GM18907 (cell line): ENCODE measurements around the gene ABCG4.
"Not testable (repeated sequence)": the region's sequence is repeated elsewhere in the genome, so short reads cannot be mapped to it uniquely, and the experiment has no call there.

ENCODE experiments used
- ATAC-seq: cut with Tn5 transposase; IDR thresholded peaks from one replicate; pipeline ENCODE4 v1.9.1; 2021; ENCODE audit warnings: mild to moderate bottlenecking, moderate library complexity; ENCODE audit not compliant: unreplicated experiment

Gene ABCG4

GRCh38 chr11:119152604-119153003 is 3.8 kb downstream of the ABCG4 start:
- no peak for ATAC-seq

- ATAC-seq: no peak
Observed at GRCh38 chr11:119153049-119153818, 4.4 kb downstream of the ABCG4 start.

- no peak for ATAC-seq
Observed at GRCh38 chr11:119154178-119154577, 5.3 kb downstream of the ABCG4 start.

DNA sequence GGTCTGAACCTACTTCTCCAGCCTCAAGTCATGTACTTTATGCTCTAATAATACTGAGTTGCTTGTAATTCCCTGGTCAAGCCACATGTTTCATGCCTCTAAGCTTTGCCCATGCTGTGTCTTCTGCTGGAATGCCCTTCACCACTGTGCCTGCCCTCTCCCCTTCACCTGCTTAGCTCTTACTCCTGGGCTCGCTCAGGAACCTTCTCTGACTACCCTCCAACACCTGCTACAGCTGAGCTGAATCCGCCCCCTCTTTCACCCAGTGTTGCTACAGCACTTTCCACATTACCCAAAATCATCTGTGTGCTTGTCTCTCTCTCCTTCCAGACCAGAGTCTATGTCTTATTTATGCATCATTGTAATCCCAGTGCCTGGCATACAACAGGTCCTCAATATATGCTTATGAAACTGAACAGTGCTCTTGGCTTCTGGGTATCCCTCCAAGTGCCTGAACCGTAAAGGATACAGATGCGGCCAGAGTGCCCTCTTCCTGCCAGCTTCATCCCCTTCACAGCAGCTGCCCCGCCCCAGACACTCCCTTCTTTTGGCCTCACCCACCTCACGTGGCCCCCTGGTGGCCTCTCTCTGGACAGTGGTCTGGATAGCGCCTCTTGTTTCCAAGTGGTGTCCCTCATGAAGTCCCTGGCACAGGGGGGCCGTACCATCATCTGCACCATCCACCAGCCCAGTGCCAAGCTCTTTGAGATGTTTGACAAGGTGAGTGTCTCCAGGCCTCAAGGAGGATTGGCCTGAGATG is 7.1 kb downstream of the ABCG4 start:
- ATAC-seq: no peak

DNA sequence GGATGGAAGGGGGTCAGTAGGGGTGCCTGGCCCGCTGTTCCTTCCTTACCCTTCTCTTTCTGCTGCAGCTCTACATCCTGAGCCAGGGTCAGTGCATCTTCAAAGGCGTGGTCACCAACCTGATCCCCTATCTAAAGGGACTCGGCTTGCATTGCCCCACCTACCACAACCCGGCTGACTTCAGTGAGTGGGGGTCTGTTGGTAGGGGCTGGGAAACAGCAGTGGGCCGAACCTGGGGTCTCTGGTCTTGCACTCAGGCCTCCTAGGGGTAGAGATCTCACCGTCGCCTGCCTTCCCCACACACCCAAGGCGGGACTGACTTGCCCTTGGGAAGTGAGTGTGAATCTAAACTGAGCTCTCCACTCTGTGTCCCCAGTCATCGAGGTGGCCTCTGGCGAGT is 7.6 kb downstream of the ABCG4 start:
- no peak for ATAC-seq

GRCh38 chr11:119157063-119157462 is 8.2 kb downstream of the ABCG4 start:
- ATAC-seq: no peak

DNA sequence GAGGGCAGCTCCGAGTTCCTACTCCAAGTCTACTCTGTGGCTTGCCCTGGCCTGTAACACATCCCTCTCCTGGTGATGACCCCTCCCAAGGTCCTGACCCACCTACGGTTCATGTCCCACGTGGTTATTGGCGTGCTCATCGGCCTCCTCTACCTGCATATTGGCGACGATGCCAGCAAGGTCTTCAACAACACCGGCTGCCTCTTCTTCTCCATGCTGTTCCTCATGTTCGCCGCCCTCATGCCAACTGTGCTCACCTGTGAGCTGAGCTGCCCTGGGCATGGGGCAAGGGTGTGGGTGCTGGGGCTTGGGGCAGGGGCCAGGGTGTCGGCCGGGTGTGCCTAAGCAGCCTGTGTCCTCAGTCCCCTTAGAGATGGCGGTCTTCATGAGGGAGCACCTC is 9.6 kb downstream of the ABCG4 start:
- ATAC-seq: no peak

- no peak for ATAC-seq
Observed at GRCh38 chr11:119160151-119160550, 11.3 kb downstream of the ABCG4 start.

GRCh38 chr11:119161871-119162270 is 13.0 kb downstream of the ABCG4 start:
- ATAC-seq: no peak

- no peak for ATAC-seq
Observed at GRCh38 chr11:119166368-119167076, 17.7 kb downstream of the ABCG4 start.

- ATAC-seq: not testable (repeated sequence)
Observed at GRCh38 chr11:119167077-119167458, 18.2 kb downstream of the ABCG4 start.

- ATAC-seq: no peak
Observed at GRCh38 chr11:119167933-119168332, 19.1 kb downstream of the ABCG4 start.

DNA sequence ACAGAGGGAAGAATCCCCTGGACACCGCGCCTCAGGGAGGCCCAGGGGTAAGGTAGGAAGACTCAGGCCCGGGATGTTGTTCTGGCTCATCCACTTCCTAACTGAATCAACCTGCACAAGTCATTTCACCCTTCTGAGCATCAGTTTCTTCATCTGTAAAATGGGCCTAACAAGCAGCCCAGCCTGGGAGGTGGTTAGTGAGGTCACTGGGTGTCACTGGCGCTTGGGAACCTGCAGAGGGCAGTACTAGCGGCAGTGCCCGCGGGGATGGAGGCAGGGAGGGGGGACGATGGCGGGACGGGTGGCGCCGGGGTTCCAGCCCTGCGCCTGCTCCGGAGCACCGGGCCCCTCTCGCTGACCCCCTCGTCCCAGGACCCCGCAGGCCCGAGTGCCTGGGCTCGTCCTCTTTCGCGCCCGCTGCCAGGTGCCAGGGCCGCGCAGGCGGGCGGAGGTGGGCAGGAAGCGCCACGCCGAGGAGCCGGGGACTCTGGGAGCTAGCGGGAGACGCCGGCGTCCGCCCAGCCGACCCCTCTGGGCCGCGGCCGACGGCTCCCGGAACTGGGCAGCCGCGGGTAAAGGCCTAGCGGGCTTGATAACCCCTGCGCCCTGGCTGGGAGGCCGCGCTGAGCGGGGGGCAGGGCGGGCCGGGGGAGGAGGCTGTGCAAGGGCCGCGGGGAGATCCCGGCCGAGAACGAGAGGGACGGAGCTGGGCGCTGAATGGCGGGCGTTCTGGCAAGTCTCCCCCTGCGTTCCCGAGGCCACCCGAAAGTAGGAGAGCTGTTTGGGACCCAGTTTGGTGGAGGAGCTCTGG is 19.8 kb downstream of the ABCG4 start, which contains the start of gene NLRX1:
TSS of gene NLRX1 (plus strand) at position 255 of the 811 bp plus-strand sequence. CDS start 2,679 bp downstream, outside the sequence.
- ATAC-seq: peak; percentile 88

- ATAC-seq: peak; percentile 25
Observed at GRCh38 chr11:119169282-119169719, 20.4 kb downstream of the ABCG4 start.

DNA sequence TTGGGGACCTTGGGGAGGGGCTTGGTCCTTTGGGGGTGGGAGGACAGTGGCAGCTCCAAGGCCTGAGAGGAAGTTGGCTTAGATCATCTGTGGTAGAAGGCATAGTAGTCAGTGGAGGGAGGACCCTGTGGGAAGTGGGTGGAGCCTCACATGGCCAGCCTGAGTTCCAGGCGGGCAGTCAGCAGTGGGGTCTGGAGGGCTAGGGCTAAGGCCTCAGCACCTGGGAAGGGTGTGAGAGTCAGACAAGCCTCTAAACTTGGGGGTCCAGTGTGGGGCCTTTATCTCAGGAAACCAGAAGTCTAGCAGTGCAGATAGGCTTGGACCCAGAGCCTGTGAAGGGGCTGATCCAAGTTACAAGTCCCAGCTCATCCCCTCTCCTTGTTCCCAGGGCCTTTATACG is 23.7 kb downstream of the ABCG4 start:
- no peak for ATAC-seq

DNA sequence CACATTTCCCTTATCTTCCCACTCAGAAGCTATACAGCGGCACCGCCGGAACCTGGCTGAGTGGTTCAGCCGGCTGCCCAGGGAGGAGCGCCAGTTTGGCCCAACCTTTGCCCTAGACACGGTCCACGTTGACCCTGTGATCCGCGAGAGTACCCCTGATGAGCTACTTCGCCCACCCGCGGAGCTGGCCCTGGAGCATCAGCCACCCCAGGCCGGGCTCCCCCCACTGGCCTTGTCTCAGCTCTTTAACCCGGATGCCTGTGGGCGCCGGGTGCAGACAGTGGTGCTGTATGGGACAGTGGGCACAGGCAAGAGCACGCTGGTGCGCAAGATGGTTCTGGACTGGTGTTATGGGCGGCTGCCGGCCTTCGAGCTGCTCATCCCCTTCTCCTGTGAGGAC is 24.6 kb downstream of the ABCG4 start:
- no peak for ATAC-seq

- no peak for ATAC-seq
Observed at GRCh38 chr11:119175493-119176077, 26.7 kb downstream of the ABCG4 start.

GRCh38 chr11:119178166-119178680 is 29.4 kb downstream of the ABCG4 start:
- no peak for ATAC-seq

- ATAC-seq: no peak
Observed at GRCh38 chr11:119179342-119179741, 30.5 kb downstream of the ABCG4 start.

GRCh38 chr11:119179983-119180382 is 31.1 kb downstream of the ABCG4 start:
- ATAC-seq: no peak
